Activated CD4-positive, alpha-beta T cell treated with anti-CD3 and anti-CD28 coated beads, Interleukin-2, amount 50 U/mL, for 24 hours (primary cell): Measurements from ENCODE around the gene PPP2R3B.
A peak's percentile ranks its signal among the peaks of the same experiment; 100 is the strongest.

Experiments
- DNase-seq, 2 donors: peaks; one replicate each; pipeline ENCODE4 v3.0.0-alpha.2; 2020; ENCODE audit warnings: low read depth in 1 of 2, low spot score in 1 of 2

The PPP2R3B gene

DNA sequence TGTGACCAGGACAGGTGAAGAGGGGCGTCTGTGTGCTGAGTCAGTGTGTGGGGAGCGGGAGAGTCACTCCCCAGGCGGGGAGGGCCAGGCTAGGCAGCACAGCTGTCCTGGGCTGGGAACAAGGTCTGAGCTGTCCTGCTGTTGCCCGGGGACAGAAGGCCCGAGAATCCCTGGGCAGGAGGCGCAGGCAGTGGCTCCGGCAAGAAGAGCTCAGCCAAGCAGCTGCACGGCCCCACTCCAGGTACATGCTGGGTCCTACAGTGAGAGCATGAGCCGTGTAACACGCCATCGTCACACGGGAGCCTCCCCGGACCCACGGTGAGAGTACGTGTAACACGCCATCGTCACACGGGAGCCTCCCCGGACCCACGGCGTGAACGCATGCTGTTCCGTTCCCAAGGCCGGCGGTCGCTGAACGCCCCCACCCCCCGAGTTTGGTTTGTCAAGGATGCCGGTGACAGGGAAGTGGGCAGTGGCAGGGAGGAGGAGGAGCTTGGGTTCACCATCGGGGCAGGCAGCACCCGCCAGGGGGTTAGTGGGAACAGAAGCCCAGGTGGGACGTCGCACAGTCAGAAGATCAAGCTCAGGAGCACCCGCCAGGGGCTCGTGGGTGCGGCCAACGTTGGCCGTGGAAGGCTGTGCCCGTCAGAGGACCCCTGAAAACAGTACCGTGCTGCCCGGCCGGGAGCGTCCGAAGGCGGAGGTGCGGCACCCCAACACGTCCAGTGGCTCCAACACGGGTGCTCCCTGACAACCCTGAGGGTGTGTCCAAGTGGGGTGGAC, 15.6 kb downstream of the PPP2R3B start:
- DNase-seq, result no peak

DNA sequence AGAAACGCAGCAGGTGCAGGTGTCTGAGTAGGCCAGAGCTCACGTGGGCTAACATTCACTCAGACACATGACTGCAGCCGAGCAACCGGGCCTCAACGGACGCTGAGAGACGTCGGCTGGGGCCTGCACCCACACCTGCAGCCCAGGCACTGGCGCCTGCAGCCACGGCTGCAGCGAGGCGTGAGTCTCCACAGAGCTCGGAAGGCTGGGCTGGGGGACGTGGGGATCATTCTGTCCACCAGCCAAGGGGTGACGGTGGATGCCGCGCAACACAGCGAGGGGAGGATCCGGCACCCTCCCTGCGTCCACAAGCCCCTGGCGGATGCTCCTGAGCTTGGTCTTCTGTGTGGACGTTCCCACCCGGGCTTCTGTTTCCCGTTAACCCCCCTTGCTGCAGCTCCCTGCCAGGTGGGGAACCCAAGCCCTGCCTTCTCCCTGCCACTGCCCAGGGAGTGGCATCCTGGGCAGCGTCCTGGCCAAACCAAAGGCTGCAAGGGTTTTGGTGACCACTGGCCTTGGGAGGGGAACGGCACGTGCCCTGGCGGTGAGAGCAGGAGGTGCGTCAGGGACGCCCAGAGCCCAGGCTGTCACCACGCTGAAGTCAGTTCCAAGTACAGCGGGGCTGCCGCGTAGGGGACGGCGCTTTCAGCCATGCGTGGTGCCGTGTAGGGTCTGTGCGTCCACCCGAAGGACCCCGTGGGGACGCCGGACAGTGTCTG, 16.3 kb downstream of the PPP2R3B start:
- no peak for DNase-seq

GRCh38 chrX:369563-370101, 17.1 kb downstream of the PPP2R3B start:
- DNase-seq, result no peak

GRCh38 chrX:368811-369562, 17.7 kb downstream of the PPP2R3B start:
- no peak for DNase-seq

- DNase-seq, result no peak
Observed at GRCh38 chrX:367866-368265, 18.8 kb downstream of the PPP2R3B start.

DNA sequence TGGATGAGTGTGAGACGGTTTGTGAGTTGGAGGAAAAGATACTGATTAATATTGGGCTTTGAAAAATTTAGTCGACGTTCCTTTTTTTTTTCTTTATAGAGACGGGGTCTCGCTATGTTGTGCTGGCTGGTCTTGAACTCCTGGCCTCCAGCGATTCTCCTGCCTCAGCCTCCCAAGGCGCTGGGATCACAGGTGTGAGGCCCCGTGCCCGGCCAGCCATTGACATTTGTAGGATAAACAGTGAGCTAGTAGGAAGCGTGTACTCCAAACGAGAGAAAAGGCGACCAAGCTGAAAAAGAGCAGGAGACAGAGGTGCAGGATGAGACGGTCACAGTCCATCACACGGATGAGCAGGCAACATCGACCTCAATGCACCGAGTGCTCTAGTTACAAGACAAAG, 19.4 kb downstream of the PPP2R3B start:
- no peak for DNase-seq

DNA sequence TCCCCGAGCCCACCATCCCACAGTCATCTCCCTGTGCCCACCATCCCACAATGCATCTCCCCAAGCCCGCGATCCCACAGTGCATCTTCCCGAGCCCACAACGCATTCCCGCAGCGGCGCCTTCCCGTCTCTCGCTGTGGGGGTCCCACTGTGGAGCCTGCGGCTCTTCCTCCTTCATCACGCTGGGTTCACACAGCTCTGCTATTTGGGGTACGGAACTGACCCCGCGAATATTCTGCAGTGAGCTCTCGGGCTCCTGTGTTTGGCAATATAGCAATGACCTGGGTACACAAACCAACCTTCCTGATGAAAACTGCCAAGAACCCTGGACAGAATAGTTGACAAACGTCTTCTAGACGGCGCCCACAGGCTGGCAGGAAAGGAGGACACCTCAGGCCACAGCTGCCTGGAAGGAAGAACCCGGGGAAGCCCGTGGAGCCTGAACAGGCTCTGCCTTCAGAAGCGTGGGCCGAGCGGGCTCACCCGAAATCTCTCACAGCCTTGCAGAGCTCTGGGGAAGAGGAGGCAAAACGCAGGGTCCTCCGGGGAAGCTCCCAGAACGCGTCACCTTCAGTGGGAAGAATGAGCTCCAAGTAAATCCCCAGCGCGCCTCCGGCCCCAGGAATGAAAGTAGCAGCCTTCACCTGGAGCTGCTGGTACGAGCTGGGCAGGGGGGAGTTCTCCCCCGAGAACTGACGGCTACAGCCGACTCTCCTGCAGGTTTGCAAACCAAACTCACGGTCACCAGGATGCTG, 22.9 kb downstream of the PPP2R3B start:
- no peak for DNase-seq

DNA sequence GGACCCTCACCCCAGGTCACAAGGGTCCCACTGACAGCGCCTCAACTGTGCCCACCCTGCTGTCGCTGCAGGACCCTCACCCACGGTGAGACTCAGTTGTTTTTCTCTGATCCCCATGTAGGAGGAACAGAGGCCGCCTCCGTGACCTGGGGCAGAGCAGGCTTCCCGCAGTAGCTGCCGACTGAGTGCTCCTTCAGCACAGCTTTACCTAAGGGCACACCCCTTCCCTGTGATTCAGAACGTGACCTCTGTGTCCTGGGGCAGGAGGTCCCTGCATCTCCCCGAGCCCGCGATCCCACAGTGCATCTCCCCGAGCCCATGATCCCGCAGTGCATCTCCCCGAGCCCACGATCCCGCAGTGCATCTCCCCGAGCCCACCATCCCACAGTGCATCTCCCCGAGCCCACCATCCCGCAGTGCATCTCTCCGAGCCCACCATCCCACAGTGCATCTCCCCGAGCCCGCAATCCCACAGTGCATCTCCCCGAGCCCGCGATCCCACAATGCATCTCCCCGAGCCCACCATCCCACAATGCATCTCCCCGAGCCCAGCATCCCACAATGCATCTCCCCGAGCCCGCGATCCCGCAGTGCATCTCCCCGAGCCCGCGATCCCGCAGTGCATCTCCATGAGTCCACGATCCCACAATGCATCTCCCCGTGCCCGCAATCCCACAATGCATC, 23.6 kb downstream of the PPP2R3B start:
- no peak for DNase-seq

- no peak for DNase-seq
Observed at GRCh38 chrX:362351-362750, 24.4 kb downstream of the PPP2R3B start.

DNA sequence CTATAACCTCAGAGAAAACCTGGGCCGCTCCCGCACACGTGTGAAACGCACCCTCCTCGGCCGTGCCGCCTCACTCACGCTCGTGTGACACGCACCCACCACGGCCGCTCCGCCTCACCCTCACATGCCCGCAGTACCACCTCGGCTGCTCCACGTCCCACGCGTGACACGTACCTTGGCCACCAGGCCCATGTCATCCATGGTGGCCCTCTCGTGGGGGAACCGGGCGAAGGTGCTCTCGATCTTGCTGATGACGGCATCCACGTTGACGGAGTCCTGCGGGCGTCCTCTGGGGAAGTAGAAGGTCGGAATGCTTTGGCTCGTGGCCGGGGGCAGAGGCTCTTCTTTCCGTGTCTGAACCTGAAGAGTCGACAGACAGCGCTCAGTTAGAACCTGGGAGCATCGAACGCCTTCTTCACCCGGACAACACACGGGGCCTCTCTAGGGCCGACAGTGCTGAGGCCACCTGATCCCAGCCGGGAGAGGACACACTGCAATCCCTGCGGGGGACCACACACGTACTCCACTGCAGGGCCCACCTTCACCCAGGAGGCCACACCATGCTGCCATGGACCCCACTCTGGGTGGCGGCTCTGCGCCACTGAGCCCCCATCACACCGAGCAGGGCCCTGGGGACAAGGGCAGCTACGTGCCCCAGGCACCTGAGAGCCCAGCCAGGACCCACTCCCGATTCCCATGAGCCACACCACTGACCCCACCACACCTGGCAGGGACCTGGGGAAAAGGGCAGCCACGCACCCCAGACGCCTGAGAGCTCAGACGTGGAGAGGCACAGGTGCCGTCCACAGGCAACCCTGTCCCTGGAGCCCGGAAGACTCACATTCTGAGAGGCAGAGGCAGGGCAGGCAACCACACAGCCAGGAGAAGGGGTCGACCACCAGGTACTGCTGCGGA, 25.2 kb downstream of the PPP2R3B start:
- DNase-seq, result no peak

DNA sequence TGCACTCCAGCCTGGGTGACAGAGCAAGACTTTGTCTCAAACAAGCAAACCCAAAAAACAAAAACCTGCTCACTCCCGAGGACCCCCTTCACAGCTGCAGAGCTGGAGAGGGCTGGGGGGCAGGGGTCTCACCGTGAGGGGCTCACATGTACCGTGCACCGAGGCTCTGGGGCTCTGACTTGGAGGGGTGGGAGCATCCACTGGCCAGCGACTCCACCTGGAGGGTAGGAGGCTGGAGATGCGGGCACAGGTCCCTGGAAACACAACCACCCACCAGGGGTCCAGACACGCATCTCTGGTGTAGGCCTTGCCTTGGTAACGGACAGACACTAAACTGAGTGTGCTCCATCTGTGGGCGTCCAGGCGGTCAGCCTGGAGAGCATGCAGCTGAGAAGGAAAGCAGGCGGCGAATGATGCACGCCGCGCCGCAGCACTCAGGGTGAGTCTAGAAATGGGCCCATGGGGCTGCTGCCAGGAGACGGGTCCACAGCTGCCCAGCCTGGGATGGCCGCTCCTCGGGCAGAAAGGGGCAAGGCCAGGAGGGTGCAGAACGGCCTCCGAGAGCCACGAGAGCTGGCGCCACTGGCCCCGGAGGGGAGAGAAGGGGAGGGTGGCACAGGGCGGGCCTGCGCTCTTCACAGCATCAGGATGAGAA, 26.1 kb downstream of the PPP2R3B start:
- DNase-seq, result no peak

DNA sequence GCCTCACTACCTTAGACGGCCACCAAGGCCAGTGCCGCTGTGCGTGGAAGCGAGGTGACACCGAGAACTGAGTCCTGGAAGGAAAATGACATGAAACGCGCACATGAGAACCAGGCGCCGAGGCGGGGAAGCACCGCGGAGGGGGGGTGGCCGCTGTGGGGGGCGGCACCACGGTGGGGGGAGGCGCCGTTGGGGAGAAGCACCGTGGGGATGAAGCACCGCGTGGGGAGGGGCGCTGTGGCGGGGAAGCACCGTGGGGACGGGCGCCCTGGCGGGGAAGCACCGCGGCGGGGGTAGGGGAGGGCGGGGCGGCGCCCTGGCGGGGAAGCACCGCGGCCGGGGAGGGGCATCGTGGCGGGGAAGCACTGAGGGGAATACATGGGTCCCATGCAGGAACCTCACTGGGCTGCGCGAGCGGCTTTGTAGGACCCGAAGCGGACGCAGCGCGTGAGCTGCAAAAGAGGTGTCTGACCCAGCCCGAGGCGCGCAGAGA, 28.0 kb downstream of the PPP2R3B start:
- no peak for DNase-seq

GRCh38 chrX:357693-358471, 28.8 kb downstream of the PPP2R3B start:
- DNase-seq, result peak in 1 of 2 donors; percentile 51

GRCh38 chrX:357035-357692, 29.5 kb downstream of the PPP2R3B start:
- no peak for DNase-seq

- DNase-seq, result no peak
Observed at GRCh38 chrX:356385-357034, 30.2 kb downstream of the PPP2R3B start.

- DNase-seq, result no peak
Observed at GRCh38 chrX:355329-356050, 31.2 kb downstream of the PPP2R3B start.
